Endothelial cell of umbilical vein (primary cell): ENCODE results near the gene SLAIN2. TPM values are rescaled to one million over a fixed set of nuclear protein-coding genes. Genes with fewer than 3 reads are reported as not detected.

Experiments
- BruUV-seq: library from RNA; stranded (reverse); fragments of 400-500 nt; replicated peaks from 2 replicates; lab custom pipeline; 2021; lab: Mats Ljungman, UMichigan
- CTCF ChIA-PET: fragments of 300-600, 350-600 bp; sonication (Branson Sonifier 250); formaldehyde crosslinking; loops from one replicate; lab custom pipeline; 2021; ENCODE audit warnings: antibody characterized with exemption, inconsistent platforms; lab: Charles Lee
- POLR2A ChIA-PET: fragments of 300-600, 350-600 bp; sonication (Branson Sonifier 250); formaldehyde crosslinking; loops from one replicate; lab custom pipeline; 2021; ENCODE audit warnings: antibody characterized with exemption, inconsistent platforms; lab: Charles Lee
- DNase-seq: peaks from one replicate; pipeline ENCODE4 v3.0.0-alpha.2; 2011; ENCODE audit warnings: low read depth, low spot score
- FAIRE-seq: peaks from 2 replicates; lab custom pipeline; 2011; peaks lifted over from hg19 to GRCh38; lab: Jason Lieb, UNC
- H2AFZ ChIP-seq: 2 replicates; pipeline ENCODE4 v1.6.0; 2012; ENCODE audit warnings: low read depth, low read length, control low read depth, inconsistent platforms
- H3K27ac ChIP-seq: 2 replicates; pipeline ENCODE4 v1.5.1; 2011; ENCODE audit warnings: low read depth, mild to moderate bottlenecking, control low read depth, low read length, moderate library complexity; ENCODE audit not compliant: insufficient read depth
- H3K27me3 ChIP-seq, 2 experiments: 2 replicates each; pipeline versions ENCODE4 v1.6.0 to v1.6.1; 2011; ENCODE audit warnings: low read length in 2 of 2, mixed read lengths in 1 of 2; ENCODE audit not compliant: control insufficient read depth in 2 of 2, insufficient read depth in 2 of 2
- H3K36me3 ChIP-seq, 2 experiments: 2 replicates in 1 of 2; 3 replicates in 1 of 2; pipeline ENCODE4 v1.5.1; 2011; ENCODE audit warnings: low read length in 2 of 2, mild to moderate bottlenecking in 1 of 2, moderate library complexity in 1 of 2; ENCODE audit not compliant: control insufficient read depth in 2 of 2, insufficient read depth in 2 of 2; ENCODE audit errors: extremely low read depth in 1 of 2
- H3K4me1 ChIP-seq: 3 replicates; pipeline ENCODE4 v1.5.1; 2011; ENCODE audit warnings: mild to moderate bottlenecking, low read length; ENCODE audit not compliant: control insufficient read depth, insufficient read depth; ENCODE audit errors: extremely low read depth
- H3K4me2 ChIP-seq: 2 replicates; pipeline ENCODE4 v1.6.1; 2011; ENCODE audit warnings: low read length, control low read depth, mixed read lengths; ENCODE audit not compliant: insufficient read depth
- H3K4me3 ChIP-seq, 3 experiments: fragments of 200-600 bp in 1 of 3; sonication (generic), shearing (Covaris generic) in 1 of 3; replicated peaks in 1 of 3; 2 replicates each; pipeline ENCODE4 v1.5.1; 2011 to 2016; ENCODE audit warnings: control low read depth in 3 of 3, low read length in 3 of 3, mild to moderate bottlenecking in 2 of 3, inconsistent platforms in 1 of 3, low read depth in 1 of 3, moderate library complexity in 1 of 3; ENCODE audit not compliant: insufficient read depth in 1 of 3
- H3K79me2 ChIP-seq: 2 replicates; pipeline ENCODE4 v1.6.0; 2012; ENCODE audit warnings: low read length, inconsistent platforms; ENCODE audit not compliant: control insufficient read depth, insufficient read depth
- H3K9ac ChIP-seq: replicated peaks from 2 replicates; pipeline ENCODE3; 2011; ENCODE audit warnings: low read length, control low read depth; ENCODE audit not compliant: insufficient read depth; ENCODE audit errors: extremely low read depth
- H3K9me1 ChIP-seq: replicated peaks from 3 replicates; pipeline ENCODE4 v1.6.0; 2011; ENCODE audit warnings: mild to moderate bottlenecking, low read length; ENCODE audit not compliant: control insufficient read depth, insufficient read depth; ENCODE audit errors: extremely low read depth
- H3K9me3 ChIP-seq: replicated peaks from 2 replicates; pipeline ENCODE4 v1.5.1; 2012; ENCODE audit warnings: low read length, inconsistent platforms; ENCODE audit not compliant: control insufficient read depth, insufficient read depth
- H4K20me1 ChIP-seq: replicated peaks from 2 replicates; pipeline ENCODE3; 2011; ENCODE audit warnings: mild to moderate bottlenecking, low read length; ENCODE audit not compliant: control insufficient read depth, insufficient read depth; ENCODE audit errors: extremely low read depth
- CTCF ChIP-seq, 2 donors: IDR thresholded peaks; 1 replicate in 1 of 2; 2 replicates in 1 of 2; pipeline ENCODE4 v1.5.1; 2011; ENCODE audit warnings: low read length in 2 of 2, mild to moderate bottlenecking in 2 of 2, moderate library complexity in 2 of 2, control low read depth in 1 of 2, inconsistent platforms in 1 of 2, low read depth in 1 of 2; ENCODE audit not compliant: insufficient read depth in 1 of 2; ENCODE audit errors: extremely low read depth in 1 of 2
- EZH2 ChIP-seq: IDR thresholded peaks from 2 replicates; pipeline ENCODE4 v1.6.1; 2012; ENCODE audit warnings: borderline replicate concordance, low read depth, mild to moderate bottlenecking, moderate library complexity, low read length, inconsistent platforms; ENCODE audit not compliant: severe bottlenecking
- FOS ChIP-seq: IDR thresholded peaks from 2 replicates; pipeline ENCODE4 v1.6.1; 2011; ENCODE audit warnings: mild to moderate bottlenecking, low read length, moderate library complexity, borderline replicate concordance; ENCODE audit not compliant: insufficient read depth
- GATA2 ChIP-seq: IDR thresholded peaks from 2 replicates; pipeline ENCODE4 v1.7.0; 2011; ENCODE audit warnings: low read depth, mild to moderate bottlenecking, moderate library complexity, mixed read lengths, low read length; ENCODE audit not compliant: insufficient read length, insufficient read depth
- JUN ChIP-seq: IDR thresholded peaks from 2 replicates; pipeline ENCODE4 v1.6.1; 2011; ENCODE audit warnings: borderline replicate concordance, low read depth; ENCODE audit not compliant: insufficient read length, insufficient read depth
- MAX ChIP-seq: IDR thresholded peaks from 2 replicates; pipeline ENCODE4 v1.6.1; 2011; ENCODE audit not compliant: insufficient read depth, insufficient read length
- MYC ChIP-seq: IDR thresholded peaks from one replicate; pipeline ENCODE4 v1.6.1; 2011; ENCODE audit warnings: mild to moderate bottlenecking, low read depth, low read length
- POLR2A ChIP-seq: IDR thresholded peaks from 2 replicates; pipeline ENCODE4 v1.6.1; 2012; ENCODE audit warnings: low read depth, mild to moderate bottlenecking, control low read depth, low read length
- POLR2AphosphoS5 ChIP-seq: IDR thresholded peaks from 2 replicates; pipeline ENCODE4 v1.6.1; 2012; ENCODE audit warnings: low read depth, mild to moderate bottlenecking, control low read depth, low read length, moderate library complexity; ENCODE audit not compliant: insufficient read depth
- dilution Hi-C: fragments of 300-500 bp; cut with MboI; formaldehyde crosslinking; loops from one replicate; pipeline ENCODE4 v1.15.0; 2019; ENCODE audit warnings: low sequenced_read_pairs; ENCODE audit not compliant: extremely low pct_ligation_motif_present
- intact Hi-C: fragments of 100-400 bp; cut with micrococcal nuclease; formaldehyde crosslinking; loops from one replicate; pipeline ENCODE4 v1.10.0; 2022
- polyA plus RNA-seq, 4 experiments: library from polyadenylated mRNA; depleted of rRNA in 3 of 4; stranded (reverse) in 3 of 4; unstranded in 1 of 4; fragments of >200 nt; gene quantifications; 2 replicates each; pipeline versions ENCODE4 v1.2.1 to v1.2.3, GENCODE V29; 2011 to 2012; ENCODE audit warnings: missing spikeins in 1 of 4
- total RNA-seq: library from RNA; stranded (reverse); gene quantifications from 2 replicates; pipeline ENCODE4 v1.2.3, GENCODE V29; 2021

SLAIN2 gene
- total and polyA plus RNA-seq, 2 donors (not counting 3 experiments of a cell fraction or from before 2014, with no cell fraction given): 27.4 to 49.5 TPM

DNA sequence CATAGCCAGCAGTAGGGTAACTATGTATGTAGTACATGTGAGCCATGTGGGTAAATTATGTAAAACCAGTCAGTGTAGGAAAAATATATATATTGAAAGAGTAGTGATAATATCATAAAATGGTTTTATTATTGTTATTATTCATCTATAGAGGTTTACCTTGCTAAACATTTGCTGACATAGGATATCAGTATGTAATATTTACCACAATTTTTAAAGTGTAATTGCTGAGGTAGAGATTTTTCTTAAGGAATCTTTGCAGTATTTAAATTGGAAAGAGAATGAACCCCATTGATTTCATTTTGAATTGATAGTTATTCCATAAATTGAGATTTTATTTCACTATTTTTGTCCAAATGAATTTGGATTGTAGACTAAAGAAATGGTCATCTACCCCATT is 27.1 kb downstream of the SLAIN2 start:
- dilution Hi-C loops: no loop called here
- no peaks in the 10 kb centered on the region for H3K9me3 ChIP-seq

More for the DNA sequence above, 27.1 kb downstream of the SLAIN2 start:
- DNase-seq: no peak
- H3K4me2 ChIP-seq: no peak overlapping the region
- H3K79me2 ChIP-seq: peaks cover 27% of the 10 kb centered on the region
- H3K27ac ChIP-seq: no peak overlapping the region
- TF ChIP-seq JUN: no peak
- TF ChIP-seq POLR2A: no peak
- TF ChIP-seq POLR2AphosphoS5: no peak
- no peak for TF ChIP-seq EZH2
- TF ChIP-seq MAX: no peak
- TF ChIP-seq CTCF (IDR thresholded peaks at IDR 0.05; ENCODE audit: extremely low read depth in 1 of 2, insufficient read depth in 1 of 2, low read depth in 1 of 2, low read length in 2 of 2): no peak
- TF ChIP-seq FOS: no peak
- TF ChIP-seq GATA2: no peak
- no peak for TF ChIP-seq MYC
- H3K9ac ChIP-seq: no peak overlapping the region
- no peak for FAIRE-seq
- peaks cover 5% of the 10 kb centered on the region for H4K20me1 ChIP-seq
- H3K36me3 ChIP-seq: no peaks in the 10 kb centered on the region
- no peak overlapping the region for H2AFZ ChIP-seq
- CTCF ChIA-PET: interaction anchor here (1.2 to 2.1 kb wide), 2 partner anchors 11 to 14 kb away, joined by 5 to 9 read pairs; no protein-coding TSS in a partner anchor
- H3K9me1 ChIP-seq: no peaks in the 10 kb centered on the region
- BruUV-seq: no TSS peak
- no peak overlapping the region for H3K4me3 ChIP-seq
- POLR2A ChIA-PET: no interaction called here
- no peaks in the 10 kb centered on the region for H3K4me1 ChIP-seq
- H3K27me3 ChIP-seq: no peaks in the 10 kb centered on the region
- intact Hi-C loops: loop anchor here (5.0 kb wide), 1 partner anchor 624 kb away; no protein-coding TSS in a partner anchor
